GM18511 (cell line): ENCODE results near the gene NOP53.
"Not testable (repeated sequence)": the region's sequence is repeated elsewhere in the genome, so short reads cannot be mapped to it uniquely, and the experiment has no call there.

ENCODE experiments used
- ATAC-seq: cut with Tn5 transposase; IDR thresholded peaks from one replicate; pipeline ENCODE4 v1.9.1; 2021; ENCODE audit warnings: mild to moderate bottlenecking, moderate library complexity; ENCODE audit not compliant: unreplicated experiment

Gene NOP53

DNA sequence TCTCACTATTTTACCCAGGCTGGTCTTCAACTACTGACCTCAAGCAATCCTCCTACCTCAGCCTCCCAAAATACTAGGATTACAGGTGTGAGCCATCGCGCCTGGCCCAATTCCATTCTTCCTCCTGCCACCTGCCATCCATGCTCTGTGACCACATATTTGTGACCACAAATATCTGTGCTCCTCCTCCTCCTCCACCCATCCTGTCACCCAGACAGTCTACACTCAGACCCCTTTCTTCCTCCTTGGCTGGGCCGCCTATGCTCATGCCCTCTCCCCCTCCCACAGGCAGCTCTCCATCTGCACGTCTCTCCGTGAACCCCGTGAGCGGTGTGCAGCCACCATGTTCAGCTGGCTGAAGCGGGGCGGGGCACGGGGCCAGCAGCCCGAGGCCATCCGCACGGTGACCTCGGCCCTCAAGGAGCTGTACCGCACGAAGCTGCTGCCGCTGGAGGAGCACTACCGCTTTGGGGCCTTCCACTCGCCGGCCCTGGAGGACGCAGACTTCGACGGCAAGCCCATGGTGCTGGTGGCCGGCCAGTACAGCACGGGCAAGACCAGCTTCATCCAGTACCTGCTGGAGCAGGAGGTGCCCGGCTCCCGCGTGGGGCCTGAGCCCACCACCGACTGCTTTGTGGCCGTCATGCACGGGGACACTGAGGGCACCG is 28.9 kb upstream of the NOP53 start:
- ATAC-seq, result no peak

GRCh38 chr19:47718415-47719046 is 26.8 kb upstream of the NOP53 start:
- not testable (repeated sequence) for ATAC-seq

DNA sequence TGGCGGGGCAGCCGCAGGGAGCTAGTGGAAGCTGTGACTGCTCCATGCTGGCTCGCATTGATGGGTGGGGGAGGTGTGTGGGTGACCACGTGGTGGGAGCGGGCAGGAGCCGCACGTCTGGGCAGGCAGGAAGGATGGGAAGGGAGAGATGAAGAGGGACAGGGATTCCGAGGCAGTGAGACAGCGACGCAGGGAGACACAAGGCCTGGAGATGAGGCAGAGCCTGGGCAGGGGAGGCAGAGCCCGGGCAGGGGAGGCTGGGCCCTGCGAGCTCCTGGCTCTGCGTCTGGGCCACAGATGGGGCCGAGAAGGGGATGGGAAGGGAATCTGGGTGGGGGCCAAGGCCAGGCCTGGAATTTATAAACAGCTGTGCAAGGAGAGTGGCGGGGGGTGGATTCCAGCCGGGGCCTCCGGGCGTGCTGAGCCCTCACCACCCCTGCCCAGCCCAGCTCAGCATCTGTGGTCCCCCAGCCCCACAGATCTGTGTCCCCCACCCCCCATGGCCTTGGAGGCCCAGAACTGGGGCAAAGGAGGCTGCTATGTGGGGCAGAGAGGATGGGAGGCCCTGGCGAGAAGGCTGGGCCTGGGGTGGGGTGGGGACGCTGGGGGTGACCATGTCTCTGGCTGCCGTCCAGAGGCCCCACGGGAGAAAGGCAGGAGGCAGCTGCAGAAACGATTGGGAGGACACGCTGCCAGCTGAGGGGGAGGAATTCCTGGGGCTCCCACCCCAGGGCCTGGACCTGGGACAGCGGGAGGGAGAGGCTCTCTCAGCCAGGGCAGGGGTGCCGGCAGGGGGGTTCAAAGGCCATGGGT is 26.1 kb upstream of the NOP53 start:
- no peak for ATAC-seq

GRCh38 chr19:47720669-47721422 is 24.5 kb upstream of the NOP53 start:
- no peak for ATAC-seq

DNA sequence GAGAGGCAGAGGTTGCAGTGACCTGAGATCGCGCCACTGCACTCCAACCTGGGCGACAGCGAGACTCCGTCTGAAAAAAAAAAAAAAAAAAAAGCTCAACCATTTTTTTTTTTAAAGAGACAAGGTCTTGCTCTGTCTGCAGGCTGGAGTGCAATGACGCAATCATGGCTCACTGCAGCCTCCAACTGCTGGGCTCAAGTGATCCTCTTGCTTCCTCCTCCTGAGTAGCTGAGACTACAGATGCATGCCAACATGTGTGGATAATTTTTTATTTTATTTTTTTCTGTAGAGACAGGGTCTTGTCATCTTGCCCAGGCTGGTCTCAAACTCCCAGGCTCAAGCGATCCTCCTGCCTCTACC is 21.8 kb upstream of the NOP53 start:
- no peak for ATAC-seq

- no peak for ATAC-seq
These were observed 19.5 kb upstream of the NOP53 start for GRCh38 chr19:47725759-47726401.

- ATAC-seq, result no peak
These were observed 18.9 kb upstream of the NOP53 start for GRCh38 chr19:47726467-47726866.

DNA sequence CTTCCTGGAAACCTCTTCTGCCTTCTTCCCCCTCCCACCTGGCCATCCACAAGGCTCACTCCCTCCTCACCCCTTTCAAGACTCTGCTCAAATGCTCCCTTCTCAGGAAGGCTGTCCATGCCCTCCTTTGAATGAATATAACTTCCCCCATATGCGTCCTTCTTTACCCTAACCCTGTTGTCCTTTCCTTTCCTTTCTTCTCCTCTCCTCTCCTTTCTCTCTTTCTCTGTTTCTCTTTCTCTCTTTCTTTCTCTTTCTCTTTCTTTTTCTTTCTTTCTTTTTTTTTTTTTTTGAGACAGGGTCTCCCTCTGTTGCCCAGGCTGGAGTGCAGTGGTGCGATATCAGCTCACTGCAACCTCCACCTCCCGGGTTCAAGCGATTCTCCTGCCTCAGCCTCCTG is 17.1 kb upstream of the NOP53 start:
- ATAC-seq, result not testable (repeated sequence)

DNA sequence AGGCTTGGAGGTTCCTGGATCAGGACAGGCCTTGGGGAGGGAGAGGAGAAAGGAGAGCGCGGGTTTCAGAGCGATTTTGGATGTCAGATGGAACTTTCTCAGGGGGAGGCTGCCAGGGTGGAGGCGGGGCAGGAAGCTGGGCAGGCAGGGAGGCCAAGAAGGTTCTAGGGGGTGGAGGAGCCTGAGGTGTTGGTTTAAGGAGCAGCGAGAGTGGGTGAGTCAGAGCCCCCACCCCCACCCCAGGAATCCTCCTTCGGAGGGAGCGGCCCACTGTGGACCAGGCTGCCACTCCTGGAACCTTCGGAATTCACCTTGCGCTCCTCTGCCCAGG is 15.9 kb upstream of the NOP53 start:
- no peak for ATAC-seq

DNA sequence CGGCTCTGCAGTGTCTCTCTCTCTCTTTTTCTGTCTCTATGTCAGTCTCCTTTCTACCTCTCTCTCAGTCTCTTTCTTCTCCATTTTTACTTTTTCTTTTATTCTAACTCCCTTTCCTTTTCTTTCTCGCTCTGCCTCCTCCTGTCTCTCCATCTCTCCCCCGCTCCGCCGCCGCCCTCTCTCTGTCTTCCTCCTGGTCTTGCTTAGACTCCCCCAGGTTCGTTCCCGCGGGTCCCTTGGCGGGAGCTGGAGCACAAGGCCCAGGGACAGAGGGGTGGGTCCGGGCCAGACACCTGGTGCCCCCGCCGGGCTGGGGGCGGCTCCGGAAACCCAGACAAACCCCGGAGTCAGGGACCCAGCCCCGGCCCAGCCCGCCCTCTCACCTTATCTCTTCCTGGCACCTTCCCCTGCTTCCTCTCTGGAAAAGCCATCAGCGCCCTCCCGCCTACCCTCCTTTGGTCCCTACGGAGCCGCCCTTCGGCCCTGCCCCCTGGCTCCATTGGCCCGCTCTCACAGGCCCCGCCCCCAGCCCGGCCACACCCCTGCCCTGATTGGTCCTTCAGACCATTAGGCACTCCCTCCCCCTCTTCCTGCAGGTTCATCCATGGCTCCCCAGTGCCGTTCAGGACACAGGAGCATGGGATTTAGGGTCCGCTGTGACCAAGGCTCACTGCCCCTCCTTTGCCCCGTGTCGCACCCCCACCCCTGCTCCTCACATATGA is 15.4 kb upstream of the NOP53 start:
- no peak for ATAC-seq

GRCh38 chr19:47730521-47730889 is 14.8 kb upstream of the NOP53 start:
- ATAC-seq, result no peak

DNA sequence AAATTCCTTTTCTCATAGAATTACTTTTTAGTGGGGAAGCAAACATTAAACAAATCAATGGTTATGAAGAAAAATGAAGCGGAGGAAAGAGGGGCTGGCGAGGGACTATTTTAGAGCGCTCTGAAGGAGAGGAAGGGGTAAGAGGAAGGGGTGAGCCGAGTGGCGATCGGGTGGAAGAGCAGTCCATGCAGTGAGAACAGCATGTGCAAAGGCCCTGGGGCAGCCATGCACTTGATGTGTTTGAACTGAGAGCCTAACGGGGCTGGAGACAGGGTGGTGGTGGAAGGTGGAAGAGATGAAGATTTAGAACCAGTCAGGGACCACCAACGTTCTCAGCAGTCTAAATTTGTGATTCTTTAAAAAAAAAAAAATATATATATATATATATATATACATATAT is 14.4 kb upstream of the NOP53 start:
- ATAC-seq, result no peak

DNA sequence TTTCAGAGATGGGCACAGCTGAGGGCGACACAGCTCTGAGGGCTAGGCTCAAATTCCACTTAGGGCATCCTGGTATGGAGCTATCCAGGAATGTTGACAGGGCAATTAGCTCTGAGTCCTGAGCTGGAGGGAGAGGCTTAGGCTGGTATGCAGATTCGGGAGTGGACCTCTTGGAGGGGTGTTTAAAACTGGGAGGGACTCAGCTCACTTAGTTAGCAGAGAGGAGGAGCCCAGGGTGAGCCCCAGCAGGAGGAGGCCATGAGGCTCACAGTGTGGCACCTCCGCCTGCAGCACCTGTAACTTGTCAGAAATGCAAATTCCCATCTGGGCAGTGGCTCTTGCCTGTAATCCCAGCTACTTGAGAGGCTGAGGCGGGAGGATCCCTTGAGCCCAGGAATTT is 10.2 kb upstream of the NOP53 start:
- no peak for ATAC-seq

DNA sequence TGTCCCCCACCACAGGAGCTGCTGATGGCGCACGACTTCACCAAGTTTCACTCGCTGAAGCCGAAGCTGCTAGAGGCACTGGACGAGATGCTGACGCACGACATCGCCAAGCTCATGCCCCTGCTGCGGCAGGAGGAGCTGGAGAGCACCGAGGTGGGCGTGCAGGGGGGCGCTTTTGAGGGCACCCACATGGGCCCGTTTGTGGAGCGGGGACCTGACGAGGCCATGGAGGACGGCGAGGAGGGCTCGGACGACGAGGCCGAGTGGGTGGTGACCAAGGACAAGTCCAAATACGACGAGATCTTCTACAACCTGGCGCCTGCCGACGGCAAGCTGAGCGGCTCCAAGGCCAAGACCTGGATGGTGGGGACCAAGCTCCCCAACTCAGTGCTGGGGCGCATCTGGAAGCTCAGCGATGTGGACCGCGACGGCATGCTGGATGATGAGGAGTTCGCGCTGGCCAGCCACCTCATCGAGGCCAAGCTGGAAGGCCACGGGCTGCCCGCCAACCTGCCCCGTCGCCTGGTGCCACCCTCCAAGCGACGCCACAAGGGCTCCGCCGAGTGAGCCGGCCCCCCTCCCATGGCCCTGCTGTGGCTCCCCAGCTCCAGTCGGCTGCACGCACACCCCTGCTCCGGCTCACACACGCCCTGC is 4.4 kb upstream of the NOP53 start:
- ATAC-seq, result no peak

DNA sequence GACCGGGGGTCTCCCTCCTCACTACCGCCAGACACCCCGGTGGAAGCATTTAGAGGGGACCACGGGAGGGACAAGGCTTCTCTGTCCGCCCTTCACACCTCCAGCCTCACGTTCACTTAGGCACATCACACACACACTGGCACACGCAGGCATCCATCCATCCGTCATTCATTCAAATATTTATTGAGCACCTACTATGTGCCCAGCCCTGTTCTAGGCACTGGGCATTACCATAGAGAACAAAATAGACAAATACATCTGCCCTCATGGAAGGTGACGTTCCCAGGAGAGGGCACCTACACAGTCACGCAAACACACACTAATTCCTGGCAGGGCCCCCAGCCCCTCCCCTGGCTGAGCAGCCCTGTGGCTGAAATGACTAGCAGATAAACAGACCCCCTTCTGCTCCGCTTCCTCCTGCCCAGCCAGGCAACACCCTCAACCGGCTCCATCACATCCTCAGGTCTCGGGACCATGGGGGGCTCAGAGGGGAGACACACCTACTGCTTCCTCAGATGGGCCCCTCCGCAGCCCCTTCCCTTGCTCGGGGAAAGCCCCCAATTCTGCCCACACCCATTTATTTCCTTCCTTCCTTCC is 3.7 kb upstream of the NOP53 start:
- ATAC-seq, result no peak

- no peak for ATAC-seq
These were observed 2.7 kb upstream of the NOP53 start for GRCh38 chr19:47742634-47743033.

DNA sequence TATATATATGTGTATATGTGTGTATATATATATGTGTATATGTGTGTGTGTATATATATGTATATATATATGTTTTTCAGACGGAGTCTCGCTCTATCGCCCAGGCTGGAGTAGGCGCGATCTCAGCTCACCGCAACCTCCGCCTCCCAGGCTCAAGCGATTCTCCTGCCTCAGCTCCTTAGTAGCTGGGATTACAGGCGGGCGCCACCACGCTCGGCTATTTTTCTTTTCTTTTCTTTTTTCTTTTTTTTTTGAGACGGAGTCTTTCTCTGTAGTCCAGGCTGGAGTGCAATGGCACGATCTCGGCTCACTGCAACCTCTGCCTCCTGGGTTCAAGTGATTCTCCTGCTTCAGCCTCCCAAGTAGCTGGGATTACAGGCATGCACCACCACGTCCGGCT is 783 bp downstream of the NOP53 start:
- ATAC-seq, result not testable (repeated sequence)

- no peak for ATAC-seq
These were observed 4.0 kb downstream of the NOP53 start for GRCh38 chr19:47749326-47749725.

GRCh38 chr19:47750752-47751151 is 5.4 kb downstream of the NOP53 start:
- no peak for ATAC-seq
